Lower leg skin (tissue), 3 donors: Measurements from ENCODE around the gene BCL2L13.

ENCODE experiments used
- POLR2A ChIP-seq, 2 donors: fragments of 450-650 bp; IDR thresholded peaks; one replicate each; pipeline ENCODE4 v1.6.1; 2016 to 2017; ENCODE audit warnings: antibody characterized with exemption in 2 of 2, mild to moderate bottlenecking in 1 of 2, moderate library complexity in 1 of 2
- TF ChIP-seq, protein P1 (sequence below), 3 donors: fragments of 450-650 bp; IDR thresholded peaks; one replicate each; pipeline ENCODE4 v1.5.1; 2016; ENCODE audit warnings: antibody characterized with exemption in 3 of 3, mild to moderate bottlenecking in 3 of 3, moderate library complexity in 2 of 3

GRCh38 chr22:17769716-17770082 is 131.1 kb downstream of the BCL2L13 start:
- TF ChIP-seq, protein P1, sequence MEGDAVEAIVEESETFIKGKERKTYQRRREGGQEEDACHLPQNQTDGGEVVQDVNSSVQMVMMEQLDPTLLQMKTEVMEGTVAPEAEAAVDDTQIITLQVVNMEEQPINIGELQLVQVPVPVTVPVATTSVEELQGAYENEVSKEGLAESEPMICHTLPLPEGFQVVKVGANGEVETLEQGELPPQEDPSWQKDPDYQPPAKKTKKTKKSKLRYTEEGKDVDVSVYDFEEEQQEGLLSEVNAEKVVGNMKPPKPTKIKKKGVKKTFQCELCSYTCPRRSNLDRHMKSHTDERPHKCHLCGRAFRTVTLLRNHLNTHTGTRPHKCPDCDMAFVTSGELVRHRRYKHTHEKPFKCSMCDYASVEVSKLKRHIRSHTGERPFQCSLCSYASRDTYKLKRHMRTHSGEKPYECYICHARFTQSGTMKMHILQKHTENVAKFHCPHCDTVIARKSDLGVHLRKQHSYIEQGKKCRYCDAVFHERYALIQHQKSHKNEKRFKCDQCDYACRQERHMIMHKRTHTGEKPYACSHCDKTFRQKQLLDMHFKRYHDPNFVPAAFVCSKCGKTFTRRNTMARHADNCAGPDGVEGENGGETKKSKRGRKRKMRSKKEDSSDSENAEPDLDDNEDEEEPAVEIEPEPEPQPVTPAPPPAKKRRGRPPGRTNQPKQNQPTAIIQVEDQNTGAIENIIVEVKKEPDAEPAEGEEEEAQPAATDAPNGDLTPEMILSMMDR (IDR thresholded peaks at IDR 0.05) = no peak
- TF ChIP-seq POLR2A (IDR thresholded peaks at IDR 0.05) = no peak
